ENCODE data around the gene SMAD7.

Gene SMAD7

DNA sequence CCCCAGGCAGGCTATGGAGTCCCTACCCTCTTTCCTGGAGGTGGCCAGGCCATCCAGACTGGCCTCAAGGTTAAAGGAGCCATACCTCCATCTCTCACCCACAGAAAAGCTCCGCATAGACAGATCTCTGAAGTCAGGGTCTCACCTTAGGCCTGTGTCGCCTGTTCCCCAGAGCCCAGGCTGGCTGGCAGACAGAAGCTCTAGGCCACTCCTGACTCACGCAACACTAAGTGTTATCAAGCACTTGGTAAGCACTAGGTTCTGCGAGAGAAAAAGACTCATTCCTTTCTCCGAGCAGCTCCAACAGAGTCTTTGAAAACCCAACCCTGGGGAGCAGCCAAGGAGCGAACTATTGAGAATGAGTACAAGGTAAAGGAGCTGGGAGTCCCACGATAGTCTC, 6.1 kb downstream of the SMAD7 start:
- DNase-seq, result no peak

DNA sequence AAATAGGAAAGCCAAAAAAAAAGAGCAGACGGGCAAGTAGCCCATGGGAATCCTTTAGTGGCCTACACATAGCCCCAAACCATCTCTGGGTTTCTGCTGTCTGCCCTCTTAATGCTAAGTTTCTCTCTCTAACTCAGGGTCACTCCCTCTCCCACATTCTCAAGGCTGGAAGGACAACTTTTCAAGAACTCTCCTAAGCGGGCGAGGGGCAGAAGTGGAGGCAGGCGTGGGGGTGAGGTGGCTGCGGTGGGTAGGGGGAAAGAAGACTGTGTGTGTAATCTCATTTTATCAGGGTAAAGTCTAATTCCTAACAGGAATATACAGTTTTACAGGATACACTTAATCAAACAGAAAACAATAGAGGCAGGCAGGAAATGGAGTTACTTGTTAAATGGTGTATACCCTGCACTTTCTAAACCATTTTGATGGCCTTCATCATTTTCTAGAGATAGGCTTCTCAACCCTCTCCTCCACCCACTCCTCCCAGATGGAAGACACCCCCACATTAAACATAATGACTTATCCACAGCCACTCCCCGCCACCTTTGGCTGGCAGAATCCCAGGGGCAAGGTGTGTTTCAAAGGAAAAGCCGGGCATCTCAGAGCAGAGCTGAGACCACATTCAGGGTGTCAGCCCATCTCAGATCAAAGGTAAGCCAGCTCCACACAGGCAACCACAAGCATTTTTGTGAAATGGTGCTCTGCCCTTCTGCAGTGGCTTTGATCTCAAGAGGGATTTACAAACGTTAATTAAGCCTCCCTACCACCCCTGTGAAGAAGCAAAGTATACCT, 6.8 kb downstream of the SMAD7 start:
- no peak for DNase-seq

DNA sequence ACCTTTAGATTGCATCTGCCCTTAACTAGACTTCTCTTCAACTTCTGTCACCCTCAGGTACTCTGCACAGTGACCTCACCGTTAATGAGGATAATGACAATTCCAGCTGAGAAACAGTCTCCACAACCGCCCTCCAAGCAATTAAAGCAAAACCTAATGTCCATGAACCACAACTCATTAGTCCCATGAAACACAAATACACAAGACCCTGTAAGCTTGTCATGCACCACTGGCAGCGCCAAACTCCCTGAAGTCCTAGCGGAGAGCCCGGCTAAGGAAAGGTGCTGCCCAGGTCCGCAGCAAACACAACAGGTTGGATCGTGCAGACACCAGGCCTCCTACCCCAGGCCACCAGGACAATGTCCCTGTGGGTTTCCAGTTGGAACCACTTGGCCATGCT, 7.4 kb downstream of the SMAD7 start:
- no peak for DNase-seq

DNA sequence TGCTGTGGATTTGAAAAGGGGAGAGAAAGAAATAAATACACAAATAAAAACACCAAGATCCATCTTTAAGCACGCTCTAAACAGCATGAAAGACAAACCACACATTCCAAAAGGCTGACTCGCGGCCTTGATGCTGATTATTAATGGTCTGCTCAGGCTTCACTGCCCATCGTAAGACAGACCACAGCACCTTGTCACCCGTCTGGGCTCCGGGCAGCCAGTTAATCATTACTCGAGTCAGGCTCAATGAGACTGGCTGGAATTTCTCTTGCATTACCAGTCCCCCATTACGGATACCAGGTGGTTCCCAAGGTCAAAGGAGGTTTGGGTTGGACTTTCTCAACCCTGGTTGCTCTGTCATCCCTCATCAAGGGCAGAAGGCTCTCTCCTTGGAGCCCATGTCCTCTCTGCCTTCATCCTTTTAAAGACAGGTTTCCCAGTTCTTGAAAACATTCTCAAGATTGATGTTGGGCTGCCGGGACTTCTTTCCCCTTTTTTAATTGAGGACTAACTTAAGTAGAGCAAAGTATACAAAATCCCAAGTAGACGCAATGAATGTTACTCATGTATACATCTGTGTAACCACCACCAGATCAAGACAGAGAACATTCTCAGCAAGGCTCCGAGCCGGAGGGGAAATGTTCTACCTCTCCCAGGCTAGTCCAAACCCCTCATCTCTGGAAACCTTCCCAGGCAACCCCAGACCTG, 8.1 kb downstream of the SMAD7 start:
- peak in 1 of 2 experiments; percentile 38 for DNase-seq

DNA sequence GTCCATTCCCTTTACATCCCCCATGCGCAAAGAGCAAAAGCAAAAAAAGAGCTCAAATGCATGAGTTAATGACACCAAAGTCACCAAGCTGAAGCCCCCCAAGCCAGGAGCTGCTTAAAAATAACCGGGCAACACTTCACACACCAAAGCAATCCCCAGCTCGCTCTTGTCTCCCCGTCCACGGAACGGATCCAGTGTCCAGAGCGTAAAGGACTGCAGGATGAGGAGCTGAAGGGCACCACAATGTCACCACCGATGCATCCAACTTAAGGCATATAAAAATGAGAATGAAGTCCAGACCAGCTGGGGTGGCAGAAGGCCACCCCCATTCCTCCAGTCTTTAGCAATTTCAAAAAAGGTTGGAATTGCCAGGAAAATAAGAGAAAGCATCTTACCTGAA, 8.7 kb downstream of the SMAD7 start:
- DNase-seq, result no peak

DNA sequence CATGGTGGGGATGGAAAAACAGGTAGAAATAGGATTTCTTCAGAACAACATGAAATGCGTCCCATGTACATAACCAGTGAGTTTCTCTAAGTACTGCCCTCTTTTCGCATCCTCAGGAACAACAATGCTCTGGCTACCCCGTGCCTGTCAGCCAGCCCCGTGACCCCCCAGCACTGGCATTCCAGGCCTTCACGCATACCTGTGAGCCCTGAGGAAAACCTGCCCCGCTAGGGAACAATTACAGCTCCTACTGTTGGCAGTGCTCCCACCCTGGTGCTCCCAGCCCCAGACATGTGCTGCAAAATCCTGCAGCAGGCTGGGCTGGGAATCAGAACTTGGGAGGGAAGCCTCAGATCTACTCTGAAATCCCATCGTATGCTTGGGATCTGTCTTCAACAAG, 9.1 kb downstream of the SMAD7 start:
- DNase-seq, result no peak

DNA sequence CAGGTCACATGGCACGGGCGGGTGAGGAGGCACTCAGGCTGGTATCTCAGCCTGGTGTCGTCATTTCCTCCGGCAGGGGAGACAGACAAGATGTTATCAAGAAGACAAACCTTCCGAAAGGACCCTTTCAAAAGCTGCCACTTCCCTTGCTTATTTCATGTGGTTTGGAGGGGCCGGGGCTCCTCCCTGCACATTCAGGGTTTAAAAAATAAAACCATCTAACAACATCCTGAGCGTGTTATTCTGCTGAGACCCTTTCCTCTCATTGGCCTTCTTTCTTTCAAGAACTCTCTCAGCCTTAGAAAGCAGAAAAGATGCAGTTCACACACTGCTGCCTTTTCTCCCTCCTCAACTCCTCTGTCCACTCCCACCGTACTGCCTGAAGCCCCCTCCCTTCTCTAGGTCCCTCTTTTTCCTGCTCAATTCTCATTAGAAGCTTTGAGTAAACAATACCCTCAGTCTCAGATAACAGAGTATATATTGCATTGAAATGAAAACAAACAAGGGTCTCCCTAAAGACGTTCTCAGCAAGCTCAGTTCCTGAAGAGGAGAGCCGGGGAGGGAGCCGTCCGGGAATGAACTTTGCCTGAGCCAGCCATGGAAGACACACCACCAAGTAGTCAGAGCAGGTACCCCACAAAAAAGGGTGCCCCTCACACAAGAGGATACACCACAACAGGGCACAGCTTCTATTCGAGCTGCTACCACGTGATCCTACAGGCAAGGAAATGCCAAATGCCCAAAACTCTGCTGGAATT, 9.7 kb downstream of the SMAD7 start:
- no peak for DNase-seq

DNA sequence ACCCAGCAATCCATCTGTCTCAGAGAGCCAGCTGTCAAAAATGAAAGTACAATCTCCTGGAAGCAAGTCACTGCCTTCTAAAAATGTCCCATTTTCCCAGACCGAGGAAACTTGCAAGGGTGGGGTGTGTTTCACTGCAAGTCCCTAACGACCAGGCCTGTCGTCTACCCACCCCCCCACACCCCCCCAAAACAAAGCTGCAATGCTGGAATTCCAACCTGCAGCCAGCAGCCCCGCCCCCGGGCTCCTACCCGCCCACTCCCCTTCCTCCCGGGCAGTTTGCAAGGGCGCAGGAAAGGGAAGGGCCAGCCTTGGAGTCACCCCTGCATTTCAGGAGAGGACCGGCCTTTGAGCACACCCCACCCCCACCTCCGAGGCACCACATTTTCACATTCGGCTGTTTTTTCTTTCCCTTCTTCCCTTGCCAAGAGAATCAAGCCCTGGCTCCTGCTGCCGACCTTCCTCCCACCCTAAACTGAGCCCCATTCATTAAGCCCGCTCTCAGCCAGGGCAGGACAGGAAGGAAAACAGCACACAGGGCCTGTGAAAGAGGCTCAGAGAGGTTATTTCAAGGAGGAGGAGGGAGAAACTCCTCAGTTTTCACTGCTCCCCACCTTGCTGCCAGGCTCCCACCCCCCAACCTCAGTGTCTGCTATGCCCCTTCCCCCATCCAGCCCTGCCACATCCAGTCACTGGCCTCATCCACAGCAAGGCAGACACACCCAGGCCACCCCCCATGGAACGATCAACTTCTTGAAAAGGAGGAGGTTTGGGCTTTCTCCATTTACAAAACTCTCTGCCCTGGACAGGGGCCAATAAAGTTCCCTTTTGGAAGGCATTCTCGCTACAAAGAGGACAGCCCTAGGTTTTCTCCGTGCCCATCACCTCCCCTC, 11.3 kb downstream of the SMAD7 start:
- no peak for DNase-seq

DNA sequence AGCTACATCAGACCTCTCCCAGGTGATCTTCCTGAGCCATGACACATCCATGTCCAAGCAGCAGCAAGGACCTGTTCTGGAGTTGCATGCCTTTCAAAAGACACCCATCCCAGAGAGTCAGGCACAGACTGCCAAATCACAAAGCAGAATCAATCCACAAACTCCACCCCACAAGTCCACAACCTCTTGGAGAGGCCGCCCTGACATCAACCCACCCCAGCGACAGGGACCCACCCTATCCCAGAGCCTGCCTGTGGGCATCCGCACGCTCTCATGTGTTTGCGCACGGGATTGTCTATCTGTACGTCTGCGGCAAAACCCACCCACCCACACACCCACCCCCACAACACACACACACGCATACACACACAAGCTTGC, 11.9 kb downstream of the SMAD7 start:
- no peak for DNase-seq

DNA sequence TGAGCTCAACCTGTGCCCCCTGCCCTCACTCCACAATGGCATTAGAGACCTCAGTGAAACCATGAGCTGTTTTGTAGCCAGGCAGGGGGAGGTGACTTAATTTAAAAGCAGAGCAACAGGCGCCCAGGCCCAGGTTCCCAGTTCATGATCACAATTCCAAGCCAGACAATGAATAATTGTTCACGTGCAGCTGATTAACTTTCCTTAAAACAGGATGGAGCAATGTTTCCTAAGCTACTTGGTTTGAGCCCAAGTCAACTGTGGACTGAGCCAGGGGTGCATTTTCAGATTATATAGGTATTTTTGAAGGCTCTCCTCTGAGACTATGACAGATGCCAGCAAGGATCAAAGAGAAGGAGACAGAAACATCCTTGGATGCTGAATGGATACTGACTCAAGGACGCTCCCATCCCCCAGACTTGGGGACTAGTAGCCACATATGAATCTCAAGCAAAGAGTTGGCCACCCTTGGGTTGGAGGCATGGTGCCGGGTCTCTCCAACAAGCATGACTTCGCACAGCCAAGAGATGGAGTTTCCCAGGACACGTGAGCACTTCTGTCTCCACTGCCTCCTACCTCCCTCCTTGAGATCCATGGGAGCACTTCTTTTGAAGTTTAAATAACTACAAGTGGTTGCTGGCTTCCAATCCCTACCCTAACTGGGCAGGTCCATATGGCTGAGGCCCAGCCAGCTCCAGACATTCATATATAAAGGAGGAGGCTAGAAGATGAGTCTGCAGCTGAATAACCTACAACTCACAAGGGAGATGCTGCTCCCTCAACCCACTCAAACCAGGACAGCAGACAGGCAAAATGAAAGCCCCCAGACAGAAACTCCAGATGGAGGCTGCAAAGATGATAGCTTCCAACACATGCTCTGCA, 12.7 kb downstream of the SMAD7 start:
- no peak for DNase-seq

DNA sequence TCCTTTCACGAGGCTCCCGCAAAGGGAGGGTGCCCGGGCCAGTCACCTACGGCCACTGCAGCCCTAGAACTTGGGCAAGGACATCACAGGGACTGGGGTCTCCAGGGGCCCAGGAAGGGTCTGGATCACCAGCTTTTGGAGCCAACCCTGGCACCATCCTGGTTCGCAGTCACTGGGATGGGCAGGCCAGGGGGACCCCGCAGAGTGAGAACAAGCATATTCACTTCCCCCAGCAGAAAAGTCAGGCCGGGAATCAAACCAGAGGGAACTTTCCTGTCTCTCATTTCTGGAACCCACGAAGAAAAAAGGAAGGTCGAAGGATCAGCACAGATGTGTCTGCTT, 15.4 kb downstream of the SMAD7 start:
- no peak for DNase-seq

DNA sequence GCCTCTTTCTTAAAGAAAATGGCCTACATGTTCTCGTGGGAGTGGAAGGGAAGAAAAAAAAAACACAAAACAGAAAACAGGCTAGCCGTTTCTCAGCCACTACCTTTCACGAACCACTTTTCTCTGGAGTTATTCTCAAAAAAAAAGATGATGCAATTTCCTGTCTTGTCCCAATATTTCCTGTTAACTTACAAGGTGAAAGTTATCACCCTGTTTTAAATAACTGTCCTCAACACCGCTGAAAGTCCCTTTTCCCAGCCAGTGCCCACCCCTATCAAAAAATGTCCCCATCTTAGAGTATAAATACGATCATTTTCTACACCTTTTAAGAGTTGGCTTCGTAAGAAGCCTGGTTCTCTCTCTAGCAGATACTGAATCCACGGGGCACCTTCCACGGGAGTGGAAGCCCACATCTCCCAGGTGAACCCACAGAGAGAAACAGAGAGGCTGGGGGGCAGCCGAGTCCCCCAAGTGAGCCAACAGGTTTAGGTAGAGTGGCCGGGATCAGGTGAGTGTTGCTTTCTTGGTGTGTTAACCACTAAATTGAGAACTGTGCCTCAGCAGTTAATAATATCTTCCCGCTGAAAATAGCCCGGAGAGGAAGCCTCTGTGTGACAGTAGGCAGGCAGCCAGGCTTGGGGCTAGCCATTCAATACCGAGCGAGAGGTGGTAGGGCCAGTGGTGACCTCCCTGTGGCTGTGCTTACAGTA, 15.9 kb downstream of the SMAD7 start:
- no peak for DNase-seq

DNA sequence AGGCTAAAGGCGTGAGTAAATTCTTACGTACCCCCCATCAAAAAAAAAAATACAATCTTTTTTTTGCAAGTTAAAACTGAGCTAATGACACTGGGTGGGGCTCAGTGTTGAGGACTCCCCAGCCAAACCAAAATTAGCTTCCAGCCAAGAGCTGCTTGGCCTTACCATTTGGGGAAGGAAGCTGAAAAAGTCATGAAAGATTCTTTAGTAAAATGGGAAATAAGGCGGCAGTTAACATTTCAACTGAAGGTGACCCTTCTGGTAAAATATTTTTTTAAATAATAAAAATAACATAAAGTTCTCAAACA, 16.4 kb downstream of the SMAD7 start:
- no peak for DNase-seq

DNA sequence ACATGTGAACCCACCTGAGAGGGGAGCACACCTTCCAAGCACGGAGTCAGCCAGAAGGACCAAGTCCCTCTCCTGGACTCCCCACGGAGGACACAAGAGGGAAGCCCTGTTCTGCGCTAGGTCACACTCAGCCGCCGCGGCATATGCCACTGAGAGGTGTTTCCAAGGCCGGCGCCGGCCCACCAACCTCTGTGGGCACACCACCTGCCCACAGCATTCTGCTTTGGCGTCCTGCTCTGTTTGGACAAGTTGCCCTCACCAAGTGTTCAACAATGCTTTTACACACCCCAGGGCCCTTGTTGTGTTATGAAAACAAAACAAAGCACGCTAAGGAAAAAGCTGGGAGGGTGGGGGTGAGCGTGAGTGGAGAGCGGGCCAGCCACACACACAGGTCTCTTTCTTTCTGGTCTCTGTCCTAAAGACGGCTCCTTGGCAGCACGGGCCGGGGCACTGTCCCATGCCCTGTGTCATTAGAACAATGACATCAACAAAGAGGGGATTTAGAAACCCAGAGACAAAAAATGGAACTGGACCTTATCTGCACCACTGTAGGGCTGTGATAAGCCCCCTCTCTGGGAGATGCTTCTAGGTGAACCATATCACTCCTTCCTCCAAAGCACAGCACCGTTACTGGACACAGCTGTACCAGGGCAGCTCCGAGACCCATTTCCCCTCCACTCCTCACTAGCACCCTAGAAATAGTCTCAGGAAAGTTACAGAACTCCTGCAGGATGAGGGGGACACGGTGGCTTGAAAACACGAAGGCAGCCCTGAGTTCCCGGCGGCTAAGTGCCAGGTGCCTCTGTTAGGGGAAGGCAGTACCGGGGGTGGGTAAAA, 17.0 kb downstream of the SMAD7 start:
- peak in 1 of 2 experiments; percentile 26 for DNase-seq

DNA sequence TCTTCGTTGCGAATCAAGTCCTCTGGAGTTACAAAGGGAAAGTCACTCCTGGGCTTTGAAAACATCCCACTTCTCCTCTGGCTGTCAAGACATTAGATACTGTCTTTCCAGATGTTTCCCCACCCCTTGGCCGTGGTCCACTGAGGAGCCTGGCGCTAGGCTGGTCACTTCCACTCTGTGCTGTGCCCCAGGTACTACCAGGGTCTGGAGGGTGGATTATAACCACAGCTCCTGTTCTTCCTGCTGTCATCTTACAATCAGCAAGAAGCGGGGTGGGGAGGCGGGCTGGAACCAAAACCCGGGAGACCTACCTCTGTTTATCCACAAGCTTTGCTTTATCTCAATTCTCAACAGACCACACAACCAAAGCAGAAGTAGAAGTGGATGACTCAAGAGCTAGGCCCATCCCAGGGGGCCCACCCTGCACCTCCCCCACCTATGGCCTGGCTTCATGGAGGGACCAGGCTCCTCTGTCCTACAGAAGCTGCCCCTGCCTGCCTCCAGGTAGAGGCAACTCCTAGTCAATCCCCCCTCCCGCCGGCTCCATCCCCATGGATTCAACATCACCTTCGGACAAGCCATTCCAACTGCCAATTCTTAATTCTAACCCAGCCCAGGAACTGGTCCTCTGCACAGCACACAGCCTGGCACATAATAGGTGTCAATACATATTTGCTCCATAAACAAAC, 17.8 kb downstream of the SMAD7 start:
- DNase-seq, result peak in 1 of 2 experiments; percentile 31

DNA sequence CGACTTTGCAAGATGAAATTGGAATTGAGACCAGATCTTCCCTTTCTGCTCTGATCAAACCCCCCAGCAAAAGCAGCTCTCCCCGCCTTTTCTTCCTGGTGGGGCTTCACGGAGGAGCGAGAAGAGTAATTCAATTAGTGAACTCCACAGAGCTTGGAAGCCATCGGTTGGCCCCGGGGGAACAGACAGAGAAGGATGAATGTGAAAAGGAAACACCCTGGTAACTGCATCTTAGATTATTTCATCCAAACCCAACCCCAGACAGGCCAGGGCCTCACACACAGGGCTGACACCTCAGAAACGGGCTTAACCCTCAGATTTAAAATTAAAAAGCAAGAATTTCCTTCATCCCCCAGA, 18.3 kb downstream of the SMAD7 start:
- DNase-seq, result no peak

DNA sequence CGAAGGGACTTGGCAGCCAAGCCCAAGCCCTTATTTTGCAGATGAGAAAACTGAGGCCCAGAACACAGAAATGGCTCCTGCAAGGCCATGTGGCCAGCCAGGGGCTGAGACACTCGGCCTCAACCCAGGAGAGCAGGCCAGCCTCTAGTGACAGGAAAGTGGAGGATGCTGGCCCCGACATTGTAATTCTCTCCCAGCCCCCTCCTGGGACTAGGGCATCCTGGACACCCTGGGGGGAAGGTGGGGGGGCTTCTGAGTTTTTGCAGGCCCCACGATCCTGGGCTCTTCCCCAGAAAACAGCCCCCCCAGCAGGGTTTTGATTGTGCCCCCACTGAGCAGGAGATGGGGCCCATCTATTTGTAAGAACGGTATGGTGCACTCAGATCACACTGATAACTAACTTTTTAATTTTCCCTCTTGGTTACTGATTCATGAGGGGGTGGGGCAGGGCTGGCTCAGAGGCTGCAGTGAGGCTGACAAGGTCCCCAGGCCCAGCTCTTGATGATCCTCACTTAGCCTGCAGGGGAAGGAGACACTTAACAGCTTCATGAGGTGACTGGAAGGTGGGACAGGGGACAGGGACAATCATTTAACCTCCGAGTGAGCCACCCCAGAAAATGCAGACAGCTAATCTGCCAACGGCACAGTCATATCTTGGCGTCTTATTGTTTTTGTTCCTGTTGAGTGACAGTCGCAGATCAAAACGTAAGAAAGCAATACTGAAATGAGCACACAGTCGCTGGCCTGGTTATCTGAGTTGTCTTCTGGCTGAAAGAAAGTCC, 18.9 kb downstream of the SMAD7 start:
- peak in 1 of 2 experiments; percentile 37 for DNase-seq

DNA sequence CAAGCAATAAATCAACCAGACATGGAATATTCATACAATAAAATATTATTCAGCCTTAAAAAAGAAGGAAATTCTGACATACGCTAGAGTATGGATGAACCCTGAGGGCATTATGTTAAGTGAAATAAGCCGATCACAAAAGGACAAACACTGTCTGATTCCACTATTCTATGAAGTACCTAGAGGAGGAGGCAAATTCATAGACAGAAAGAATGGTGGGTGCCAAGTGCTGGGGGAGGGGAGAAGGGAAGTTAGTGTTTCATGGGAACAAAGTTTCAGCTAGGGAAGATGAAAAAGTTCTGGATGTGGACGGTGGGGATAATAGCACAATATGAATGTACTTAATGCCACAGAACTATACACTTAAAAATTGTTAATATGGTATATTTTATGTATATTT, 19.8 kb downstream of the SMAD7 start:
- DNase-seq, result no peak

Data from NCI-H526 (cell line).